Inferior parietal cortex (tissue), 1 donor: ENCODE measurements around the gene ZNF740.
"Not testable (repeated sequence)": the region's sequence is repeated elsewhere in the genome, so short reads cannot be mapped to it uniquely, and the experiment has no call there.

ENCODE experiments used
- DNase-seq: peaks from one replicate; pipeline ENCODE4 v3.0.0-alpha.2; 2016; ENCODE audit errors: extremely low spot score

ZNF740 gene

GRCh38 chr12:53194973-53195372 lies 14.5 kb downstream of the ZNF740 start:
- DNase-seq: no peak

DNA sequence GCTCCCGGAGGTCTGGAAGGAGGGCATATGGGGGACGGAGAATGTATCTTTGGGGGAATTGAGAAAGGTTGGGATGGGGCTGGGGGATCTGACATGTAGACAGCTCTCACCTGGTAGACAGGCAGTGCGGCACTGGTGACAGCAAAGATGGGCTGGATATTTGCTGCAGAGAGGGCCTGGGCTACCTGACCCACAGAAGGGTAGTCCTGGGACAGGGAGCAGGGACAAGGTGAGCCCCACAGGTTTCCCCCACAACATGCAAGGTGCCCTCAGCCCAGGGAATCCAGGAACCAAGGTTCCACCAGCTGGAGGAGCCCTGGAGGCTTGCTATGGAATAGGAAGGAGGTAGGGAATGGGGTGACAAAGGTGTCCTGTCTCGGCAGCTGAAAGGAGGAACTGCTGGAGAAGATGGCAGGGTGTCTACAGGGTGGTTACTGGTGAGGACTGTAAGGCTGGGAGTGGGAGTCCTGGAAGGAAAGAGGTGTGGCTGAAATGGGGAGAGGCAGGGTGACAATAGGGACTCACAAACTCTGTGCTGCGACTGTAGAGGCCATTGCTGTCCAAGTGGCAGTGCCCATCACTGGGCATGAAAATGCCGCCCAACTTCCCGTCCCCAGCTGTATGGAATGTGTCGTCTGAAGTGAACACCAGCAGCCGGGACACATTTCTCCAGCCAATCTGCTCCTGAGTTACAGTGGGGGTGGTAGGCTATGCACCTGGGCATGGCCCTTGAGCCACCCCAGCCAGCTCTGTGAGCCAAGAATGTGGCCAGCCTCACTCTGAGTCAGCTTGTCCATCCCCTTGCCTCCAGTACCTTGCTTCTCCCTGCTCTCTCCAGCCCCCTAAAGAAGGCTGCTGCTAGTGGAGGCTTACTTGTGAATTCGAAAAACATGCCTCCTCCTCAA lies 15.2 kb downstream of the ZNF740 start:
- no peak for DNase-seq

DNA sequence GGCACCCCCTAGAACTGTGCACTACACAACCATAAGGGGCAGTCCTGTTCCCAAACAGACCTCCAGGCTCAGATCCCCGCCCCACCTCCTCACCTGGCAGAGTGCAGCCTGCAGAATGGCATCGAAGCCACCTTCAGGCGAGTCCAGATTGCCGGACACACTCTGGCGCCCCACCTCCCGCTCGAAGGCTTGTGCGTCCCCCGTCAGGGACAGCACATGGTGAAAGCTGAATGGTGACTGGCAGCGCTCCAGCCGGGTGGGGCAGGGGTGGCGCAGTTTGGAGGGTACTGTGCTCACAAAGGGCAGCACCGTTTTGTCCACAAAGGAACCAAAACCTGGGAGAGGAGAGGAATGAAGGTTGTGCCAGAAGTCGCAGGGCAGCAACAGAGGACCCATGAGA lies 16.0 kb downstream of the ZNF740 start:
- DNase-seq: no peak

DNA sequence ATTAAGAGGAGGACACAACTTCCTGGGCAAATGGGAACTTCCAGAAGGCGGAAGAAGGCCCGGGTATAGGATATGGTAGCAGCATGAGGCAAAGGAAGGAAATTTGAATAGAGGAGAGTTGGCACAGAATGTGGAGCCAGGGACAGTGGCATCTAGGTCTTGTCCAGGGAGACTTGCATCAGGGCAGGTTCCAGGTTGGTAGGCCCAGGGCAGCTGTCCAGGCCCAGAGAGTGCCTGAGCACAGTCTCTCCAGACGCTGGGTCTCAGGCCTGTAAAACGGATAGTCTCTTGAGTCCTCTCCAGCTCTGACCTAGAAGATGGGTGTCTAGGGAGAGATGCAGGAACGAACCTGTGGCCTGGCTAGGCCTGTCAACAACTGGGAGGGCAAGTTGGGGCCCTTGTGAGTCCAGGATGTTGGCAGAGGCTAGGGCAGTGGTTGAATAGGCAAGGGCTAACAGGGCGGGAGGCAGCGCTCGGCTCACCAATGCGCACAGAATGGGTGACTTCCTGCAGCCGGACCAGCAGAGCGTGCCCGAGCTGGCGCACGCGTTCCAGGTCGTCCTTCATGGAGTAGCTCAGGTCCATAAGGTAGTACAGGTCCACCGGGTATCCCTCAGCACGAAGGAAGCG lies 16.6 kb downstream of the ZNF740 start:
- no peak for DNase-seq

DNA sequence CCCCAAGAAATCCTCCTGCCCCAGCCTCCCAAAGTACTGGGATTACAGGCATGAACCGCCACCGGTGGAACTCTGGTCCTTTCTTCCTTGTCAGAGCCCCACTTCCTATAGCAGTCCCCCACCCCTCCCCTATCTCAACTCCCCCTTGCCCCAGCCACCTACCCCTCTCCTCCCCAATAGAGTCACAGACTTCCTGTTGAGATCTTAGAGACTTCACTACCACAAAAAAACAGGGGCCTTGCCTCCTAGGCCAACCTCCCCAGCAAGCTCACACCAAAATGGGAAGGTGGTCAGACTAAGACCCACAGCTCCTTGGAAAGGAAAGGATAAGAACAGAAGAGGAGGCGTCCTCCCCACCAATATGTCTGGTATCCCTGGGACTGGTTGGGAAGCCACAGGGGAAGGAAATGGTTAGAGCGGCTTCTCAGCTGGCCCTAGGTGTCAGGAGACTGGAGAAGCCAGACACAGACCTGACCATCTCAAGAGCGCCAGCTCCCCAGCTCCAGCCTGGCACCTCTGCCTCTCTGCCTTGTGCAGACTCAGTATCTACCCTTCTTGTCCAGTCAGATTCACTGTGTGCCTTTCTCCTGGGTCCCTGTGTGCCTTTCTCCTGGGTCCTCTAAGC lies 18.1 kb downstream of the ZNF740 start:
- no peak for DNase-seq

- DNase-seq: no peak
These were observed 19.2 kb downstream of the ZNF740 start for GRCh38 chr12:53199700-53200099.

DNA sequence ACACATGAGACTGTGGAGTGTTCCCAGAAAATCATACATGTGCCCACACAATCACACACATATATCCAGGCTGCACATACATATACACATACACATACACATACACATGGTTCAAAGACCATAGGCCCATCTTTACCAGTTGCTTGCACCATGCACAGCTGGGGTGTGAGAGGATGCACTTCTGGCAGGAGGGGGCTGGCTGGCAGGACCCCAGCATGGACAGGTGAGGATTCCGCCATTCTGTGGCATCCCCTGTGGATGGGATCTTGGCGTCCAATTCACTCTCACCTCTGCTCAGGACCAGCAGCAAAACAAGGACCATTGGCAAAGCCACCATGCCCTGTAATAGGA lies 19.6 kb downstream of the ZNF740 start:
- no peak for DNase-seq

GRCh38 chr12:53200458-53201176 lies 20.1 kb downstream of the ZNF740 start:
- DNase-seq: no peak

- DNase-seq: no peak
These were observed 20.6 kb downstream of the ZNF740 start for GRCh38 chr12:53201177-53201541.

GRCh38 chr12:53201639-53202038 lies 21.1 kb downstream of the ZNF740 start:
- DNase-seq: no peak

GRCh38 chr12:53202316-53202715 lies 21.8 kb downstream of the ZNF740 start:
- not testable (repeated sequence) for DNase-seq

- DNase-seq: no peak
These were observed 23.8 kb downstream of the ZNF740 start for GRCh38 chr12:53204351-53204750.

DNA sequence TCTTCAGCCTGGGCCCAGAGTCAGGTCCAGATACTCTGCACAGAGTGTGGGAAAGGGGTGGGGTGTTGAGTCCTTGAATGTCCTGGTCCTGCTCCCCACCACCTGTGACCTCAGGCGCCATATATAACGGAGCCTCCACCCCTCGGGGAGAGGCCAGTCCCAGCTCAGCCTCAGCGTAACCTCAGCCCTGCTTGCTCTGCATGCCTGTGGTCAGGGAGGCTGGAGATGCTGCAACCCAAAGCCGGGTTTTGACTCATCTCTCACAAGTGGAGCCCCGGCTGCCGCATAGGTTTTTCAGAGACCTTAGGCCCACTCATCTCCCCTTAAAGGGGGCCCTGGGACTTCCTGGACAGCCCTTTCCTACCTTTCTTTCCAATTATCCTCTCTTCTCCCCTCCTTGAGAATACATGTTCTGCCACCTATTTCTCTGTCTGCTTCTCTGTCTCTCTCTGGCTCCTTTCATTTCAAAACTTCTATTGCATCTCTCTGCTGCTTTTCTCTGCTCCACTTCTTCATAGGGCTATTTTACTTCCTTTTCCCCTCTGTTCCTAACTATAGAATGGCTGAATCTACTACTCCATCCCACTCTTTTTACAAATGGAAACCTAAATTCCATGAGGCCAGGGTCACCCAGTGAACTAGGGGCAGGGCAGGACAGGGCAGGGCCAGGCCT lies 25.4 kb downstream of the ZNF740 start:
- DNase-seq: no peak

- no peak for DNase-seq
These were observed 26.5 kb downstream of the ZNF740 start, which contains the start of gene ITGB7 for GRCh38 chr12:53207042-53207441. Gene ITGB7 (minus strand): TSS chr12:53207251. CDS start chr12:53200443, 6,808 bp downstream.

- DNase-seq: no peak
These were observed 27.9 kb downstream of the ZNF740 start for GRCh38 chr12:53208435-53208834.

DNA sequence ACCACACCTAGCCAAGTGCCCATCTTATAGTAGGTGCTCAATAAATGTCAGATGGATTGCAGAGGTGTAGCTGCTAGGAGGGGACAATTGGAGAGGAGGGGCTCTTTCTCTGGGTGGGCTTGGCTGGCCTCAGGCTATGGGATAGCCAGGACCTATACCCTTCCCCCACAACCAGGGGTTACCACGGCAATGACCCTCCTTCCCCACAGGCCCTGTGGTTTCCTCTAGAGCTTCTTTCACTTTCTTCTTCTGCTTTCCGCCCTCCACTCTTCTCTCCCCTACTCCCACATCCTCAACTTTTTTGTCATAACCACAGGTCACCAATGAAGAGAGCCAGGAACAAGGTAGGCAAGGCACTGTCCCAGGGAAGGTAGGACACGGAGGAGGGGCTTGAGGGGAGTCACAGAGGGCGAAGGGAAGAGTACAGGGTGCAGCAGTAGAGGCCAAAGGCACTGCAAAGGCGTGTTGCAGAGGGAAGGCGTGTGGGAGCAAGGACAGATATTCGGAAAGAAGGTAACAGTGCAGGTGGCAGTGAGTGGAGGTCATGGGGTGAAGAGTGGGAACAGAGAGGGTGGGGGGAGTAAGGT lies 28.4 kb downstream of the ZNF740 start:
- DNase-seq: no peak

- DNase-seq: no peak
These were observed 30.3 kb downstream of the ZNF740 start for GRCh38 chr12:53210843-53211242.

DNA sequence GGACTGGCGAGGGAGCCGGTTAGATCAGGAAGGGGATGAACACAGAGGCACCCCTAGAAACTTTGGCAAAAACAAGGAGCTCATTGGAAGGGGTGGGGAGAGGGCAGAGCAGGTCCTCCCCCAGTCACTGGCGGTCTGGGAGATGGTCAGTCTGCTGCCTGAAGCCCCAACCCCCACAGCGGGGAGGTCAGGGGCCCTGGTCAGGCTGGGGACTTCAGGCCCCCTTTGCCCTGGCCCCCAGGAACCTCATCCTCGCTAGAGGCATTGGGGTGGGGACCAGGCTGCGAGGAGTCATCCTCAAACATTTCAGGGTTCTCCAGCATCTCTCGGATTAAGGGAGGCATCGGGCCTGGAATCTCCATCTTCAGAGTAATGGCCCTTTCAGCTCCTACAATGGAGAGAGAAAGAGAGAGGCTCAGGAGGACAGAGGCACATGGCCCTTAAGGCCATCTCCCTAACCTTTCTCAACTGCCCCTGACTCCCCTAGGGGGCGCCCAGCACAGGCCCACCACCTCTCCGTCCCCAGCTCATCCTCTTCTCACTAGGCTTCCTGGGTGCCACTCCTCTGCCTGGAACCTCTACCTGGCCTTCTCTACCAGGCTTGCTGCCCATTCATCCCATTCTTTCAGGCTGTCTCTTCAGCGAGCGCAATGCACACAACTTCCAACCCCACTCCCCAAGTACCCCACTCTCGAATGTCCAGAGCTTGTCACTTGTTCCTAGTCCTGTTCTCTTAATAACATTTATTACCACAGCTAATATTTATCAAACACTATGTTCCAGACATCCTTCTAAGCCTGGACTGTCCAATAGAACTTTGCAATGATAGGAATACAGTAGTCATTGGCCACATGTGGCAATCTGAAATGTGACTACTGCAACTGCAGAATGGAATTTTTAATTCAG lies 31.2 kb downstream of the ZNF740 start:
- no peak for DNase-seq

DNA sequence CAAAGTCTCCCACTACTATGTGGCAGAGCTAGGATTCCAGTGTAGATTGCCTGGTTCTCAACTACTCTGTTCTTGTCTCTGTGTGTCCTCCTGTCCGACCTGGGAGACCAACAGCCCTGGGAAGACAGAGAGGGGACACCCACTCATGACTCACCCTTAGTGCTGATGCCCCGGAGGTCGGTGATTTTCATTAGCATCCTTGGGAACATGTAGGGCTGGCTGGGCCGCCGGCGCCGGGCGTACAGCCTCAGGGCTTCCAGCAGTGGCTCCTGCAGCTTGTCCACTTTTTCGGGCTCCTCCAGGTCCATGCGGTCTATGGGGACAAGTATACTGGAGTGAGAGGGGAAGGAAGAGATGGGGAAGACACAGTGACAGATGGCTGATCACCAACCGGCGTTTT lies 32.4 kb downstream of the ZNF740 start:
- no peak for DNase-seq

- peak; percentile 81 for DNase-seq
These were observed 32.8 kb downstream of the ZNF740 start for GRCh38 chr12:53213348-53213747.
